ENCODE measurements around the gene SAG.

The SAG gene

GRCh38 chr2:233379034-233379433 lies 71.4 kb downstream of the SAG start:
- DNase-seq (ENCODE audit: low read depth in 2 of 2): no peak

DNA sequence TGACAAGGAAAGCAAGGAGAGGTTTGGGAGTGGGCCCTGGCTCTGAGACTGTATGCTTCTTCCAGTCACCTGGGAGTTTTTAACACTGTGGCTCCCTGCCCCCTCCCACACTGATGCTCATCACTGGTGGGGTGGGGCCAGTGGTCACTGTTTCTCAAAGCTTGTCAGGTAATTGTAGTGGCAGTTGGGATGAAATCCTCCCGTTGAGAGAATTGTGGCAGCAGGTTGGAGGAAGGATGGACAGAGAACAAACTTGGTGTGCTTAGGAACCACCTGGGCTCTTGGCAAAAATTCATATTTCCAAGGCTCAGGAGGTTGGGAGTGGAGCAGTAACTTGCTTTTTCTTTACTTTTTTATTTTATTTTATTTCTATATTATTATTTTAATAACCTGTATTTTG lies 71.8 kb downstream of the SAG start:
- DNase-seq (ENCODE audit: low read depth in 2 of 2): no peak

- no peak for DNase-seq (ENCODE audit: low read depth in 2 of 2)
These were observed 72.7 kb downstream of the SAG start for GRCh38 chr2:233380132-233380895.

DNA sequence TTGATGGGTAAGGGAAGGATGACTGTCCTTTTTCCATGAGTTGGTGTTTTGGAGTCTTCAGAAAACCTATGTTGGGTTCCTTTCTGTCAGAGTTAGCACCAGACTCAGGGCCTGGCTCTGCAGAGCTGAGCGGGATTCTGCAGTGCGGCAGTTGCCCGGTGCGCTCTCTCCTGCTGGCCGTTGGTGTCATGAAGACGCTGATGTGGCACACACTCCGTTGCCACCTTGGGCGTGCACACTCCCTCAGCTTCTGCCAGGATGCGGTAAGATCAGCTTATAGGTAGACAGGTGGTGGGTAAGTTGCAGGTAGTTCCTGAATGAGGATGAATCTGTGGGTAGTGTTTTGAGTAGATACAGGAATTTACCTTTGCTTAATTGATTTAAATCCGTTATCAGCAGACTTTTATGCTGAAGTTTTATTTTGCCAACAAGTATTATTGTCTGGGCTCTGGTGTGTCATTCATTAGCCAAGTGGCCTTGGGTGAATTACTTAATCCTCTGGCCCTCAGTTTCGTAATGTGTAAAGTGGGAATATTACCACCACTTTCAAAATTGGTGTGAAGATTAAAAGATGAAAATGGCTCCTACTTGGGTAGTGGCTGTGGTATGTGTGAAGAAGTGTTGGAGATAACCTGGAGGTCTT lies 73.5 kb downstream of the SAG start:
- DNase-seq (ENCODE audit: low read depth in 2 of 2): no peak

DNA sequence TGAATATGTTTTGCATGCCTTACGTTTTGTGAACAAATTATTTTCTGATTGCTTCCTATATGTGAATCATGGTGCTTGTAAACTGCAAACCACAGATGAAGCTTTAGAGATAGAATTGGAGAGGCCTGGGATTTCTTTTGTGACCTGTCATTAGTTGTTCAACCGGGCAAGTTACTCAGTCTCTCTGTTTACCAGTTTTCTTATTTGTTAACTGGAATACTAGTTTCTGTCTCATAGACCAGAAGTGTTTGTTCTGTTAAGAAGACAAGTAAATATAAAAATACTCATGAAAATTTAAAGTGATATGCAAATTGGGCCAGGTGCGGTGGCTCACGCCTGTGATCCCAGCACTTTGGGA lies 74.0 kb downstream of the SAG start:
- no peak for DNase-seq (ENCODE audit: low read depth in 2 of 2)

GRCh38 chr2:233384015-233384414 lies 76.4 kb downstream of the SAG start:
- no peak for DNase-seq (ENCODE audit: low read depth in 2 of 2)

- DNase-seq (ENCODE audit: low read depth in 2 of 2): no peak
These were observed 77.3 kb downstream of the SAG start for GRCh38 chr2:233384811-233385488.

GRCh38 chr2:233385489-233386044 lies 78.0 kb downstream of the SAG start:
- peak; percentile 28 for DNase-seq (ENCODE audit: low read depth in 2 of 2)

GRCh38 chr2:233386382-233387041 lies 78.9 kb downstream of the SAG start:
- DNase-seq (ENCODE audit: low read depth in 2 of 2): no peak

- no peak for DNase-seq (ENCODE audit: low read depth in 2 of 2)
These were observed 79.6 kb downstream of the SAG start for GRCh38 chr2:233387225-233387624.

DNA sequence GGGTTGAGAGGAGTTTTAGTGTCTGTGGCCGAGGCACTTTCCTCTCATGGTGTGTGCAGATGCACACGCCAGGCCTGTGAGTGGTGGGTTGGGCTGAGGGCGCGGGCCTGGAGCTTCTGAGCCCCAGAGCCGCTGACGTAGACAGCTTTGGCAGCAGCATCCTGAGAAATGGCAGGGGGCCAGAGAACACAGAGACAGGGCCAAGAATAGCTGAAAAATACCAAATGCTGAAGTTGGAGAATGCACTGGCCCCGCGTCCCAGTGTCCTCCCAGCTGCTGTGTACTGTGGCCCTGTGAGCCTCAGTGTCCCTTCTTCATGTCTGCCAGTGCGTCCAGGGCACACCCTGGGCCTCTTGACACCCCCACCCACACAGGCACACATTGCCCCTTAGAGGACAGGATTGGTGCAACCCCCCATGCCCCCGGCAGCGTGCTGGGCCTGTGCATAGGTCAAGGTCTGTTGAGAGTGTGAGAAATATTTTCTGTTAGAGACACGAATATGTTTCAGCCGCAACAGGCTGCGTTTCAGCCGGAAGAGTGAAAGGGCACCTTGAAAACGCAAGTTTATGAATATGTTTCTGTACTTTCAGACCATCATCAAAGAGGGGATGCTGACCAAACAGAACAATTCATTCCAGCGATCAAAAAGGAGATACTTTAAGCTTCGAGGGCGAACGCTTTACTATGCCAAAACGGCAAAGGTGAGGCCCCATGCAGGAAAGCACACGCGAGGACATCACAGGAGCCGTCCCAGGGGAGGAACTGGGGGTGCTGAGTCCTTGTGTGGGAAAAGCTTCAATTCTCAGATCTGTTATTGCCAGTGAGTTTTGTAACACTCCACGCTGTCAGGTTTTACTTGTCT lies 80.3 kb downstream of the SAG start:
- DNase-seq (ENCODE audit: low read depth in 2 of 2): no peak

GRCh38 chr2:233389601-233390125 lies 82.0 kb downstream of the SAG start:
- no peak for DNase-seq (ENCODE audit: low read depth in 2 of 2)

- no peak for DNase-seq (ENCODE audit: low read depth in 2 of 2)
These were observed 88.1 kb downstream of the SAG start for GRCh38 chr2:233395687-233396086.
